Measurements from ENCODE around the gene IGSF9B.

The IGSF9B gene

DNA sequence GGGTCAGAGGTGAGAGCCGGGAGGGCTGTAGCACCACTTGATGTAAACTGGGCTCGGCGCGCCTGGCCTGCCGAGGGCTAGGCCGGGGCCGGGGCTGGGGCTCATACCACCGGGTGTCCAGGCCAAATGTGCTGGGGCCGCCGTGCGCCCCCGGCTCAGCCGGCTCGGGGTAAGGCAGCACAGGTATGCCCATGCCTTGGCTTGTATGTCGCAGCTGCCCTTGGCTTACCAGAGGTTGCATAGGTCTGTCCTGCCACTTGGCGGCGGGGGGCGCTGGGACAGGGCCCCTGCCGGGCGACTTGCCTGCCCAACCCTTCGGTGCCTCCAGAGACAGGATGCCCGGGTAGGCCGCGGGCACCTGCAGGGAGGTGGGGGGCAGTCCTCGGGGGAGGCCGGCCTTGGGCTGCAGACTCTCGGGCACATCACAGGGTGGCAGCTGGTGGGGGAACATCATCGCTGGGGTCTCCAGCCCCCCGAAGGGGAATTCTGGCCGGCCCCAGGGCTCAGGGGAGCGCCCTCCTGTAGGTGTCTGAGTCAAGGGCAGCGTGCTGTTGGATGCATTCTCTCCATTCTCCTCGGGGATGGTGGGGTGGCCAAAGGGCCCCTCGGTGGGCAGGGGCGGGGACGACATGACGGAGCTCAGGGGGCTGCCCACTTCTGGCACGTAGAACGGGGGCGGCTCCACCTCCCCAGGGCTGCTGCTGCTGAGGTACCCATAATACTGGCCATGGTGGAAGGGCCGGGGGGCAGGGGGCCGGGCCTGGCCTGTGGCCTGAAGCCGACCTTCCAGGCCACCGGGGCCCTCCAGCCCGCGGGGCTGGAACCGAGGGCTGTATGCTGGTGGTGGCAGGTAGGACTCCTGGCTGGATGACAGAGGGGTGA is 36.4 kb downstream of the IGSF9B start:
- H2AFZ ChIP-seq: no peak overlapping the region
- TF ChIP-seq, protein P1, sequence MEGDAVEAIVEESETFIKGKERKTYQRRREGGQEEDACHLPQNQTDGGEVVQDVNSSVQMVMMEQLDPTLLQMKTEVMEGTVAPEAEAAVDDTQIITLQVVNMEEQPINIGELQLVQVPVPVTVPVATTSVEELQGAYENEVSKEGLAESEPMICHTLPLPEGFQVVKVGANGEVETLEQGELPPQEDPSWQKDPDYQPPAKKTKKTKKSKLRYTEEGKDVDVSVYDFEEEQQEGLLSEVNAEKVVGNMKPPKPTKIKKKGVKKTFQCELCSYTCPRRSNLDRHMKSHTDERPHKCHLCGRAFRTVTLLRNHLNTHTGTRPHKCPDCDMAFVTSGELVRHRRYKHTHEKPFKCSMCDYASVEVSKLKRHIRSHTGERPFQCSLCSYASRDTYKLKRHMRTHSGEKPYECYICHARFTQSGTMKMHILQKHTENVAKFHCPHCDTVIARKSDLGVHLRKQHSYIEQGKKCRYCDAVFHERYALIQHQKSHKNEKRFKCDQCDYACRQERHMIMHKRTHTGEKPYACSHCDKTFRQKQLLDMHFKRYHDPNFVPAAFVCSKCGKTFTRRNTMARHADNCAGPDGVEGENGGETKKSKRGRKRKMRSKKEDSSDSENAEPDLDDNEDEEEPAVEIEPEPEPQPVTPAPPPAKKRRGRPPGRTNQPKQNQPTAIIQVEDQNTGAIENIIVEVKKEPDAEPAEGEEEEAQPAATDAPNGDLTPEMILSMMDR (IDR thresholded peaks at IDR 0.05): no peak
- H3K9ac ChIP-seq: no peak overlapping the region
- H3K27ac ChIP-seq: no peak overlapping the region
- no peaks in the 10 kb centered on the region for H3K4me1 ChIP-seq
- no peaks in the 10 kb centered on the region for H3K36me3 ChIP-seq (ENCODE audit: control insufficient read depth, insufficient read depth, low read length)
- no peak overlapping the region for H3K4me3 ChIP-seq (ENCODE audit: low read depth, low read length)
- H3K79me2 ChIP-seq: no peaks in the 10 kb centered on the region
- H3K9me3 ChIP-seq (ENCODE audit: control insufficient read depth, low read length): no peaks in the 10 kb centered on the region
- H3K27me3 ChIP-seq (ENCODE audit: control insufficient read depth, insufficient read depth, low read length): no peaks in the 10 kb centered on the region
- no peak overlapping the region for H3K4me2 ChIP-seq (ENCODE audit: low read length)

DNA sequence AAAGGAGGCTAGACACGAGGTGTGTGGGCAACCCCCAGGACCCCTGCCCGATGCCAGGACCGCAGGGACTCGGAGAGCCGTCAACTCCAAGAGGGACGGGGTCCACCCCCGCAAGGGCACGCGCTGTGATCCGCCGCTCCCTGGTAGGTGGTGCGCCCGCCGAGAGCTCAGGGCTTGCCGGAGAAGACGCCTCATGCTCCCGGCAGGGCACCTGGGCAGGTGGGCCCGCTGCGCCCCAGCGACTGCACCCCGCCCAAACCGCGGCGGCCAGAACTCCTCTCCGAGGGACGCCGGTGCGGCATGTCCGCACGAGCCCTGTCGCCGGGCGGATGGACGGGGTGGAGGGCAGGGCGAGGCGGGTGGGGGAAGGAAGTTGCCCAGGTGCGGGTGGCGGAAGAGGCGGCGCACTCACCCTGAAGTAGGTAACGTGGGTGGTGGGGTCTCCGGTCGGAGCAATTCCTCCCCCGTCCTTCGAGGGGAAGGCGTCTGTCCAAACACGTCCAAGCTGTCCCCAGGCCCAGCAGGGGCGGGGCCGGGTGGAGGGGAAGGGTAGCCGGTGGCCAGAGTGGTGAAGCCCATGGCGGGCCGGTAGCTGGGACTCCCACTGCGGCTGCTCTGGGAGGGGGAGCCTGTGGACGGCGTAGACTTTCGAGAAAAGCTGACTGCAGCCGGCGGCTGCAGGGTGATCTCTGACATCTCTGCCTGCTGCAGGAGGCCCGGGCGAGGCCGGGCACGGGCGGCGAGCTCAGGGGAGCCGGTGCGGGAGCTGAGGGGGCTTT is 37.2 kb downstream of the IGSF9B start:
- no peak overlapping the region for H3K4me3 ChIP-seq (ENCODE audit: low read depth, low read length)
- H3K27ac ChIP-seq: no peak overlapping the region
- no peak overlapping the region for H3K4me2 ChIP-seq (ENCODE audit: low read length)
- TF ChIP-seq, protein P1 (IDR thresholded peaks at IDR 0.05): no peak
- H3K9me3 ChIP-seq (ENCODE audit: control insufficient read depth, low read length): no peaks in the 10 kb centered on the region
- H3K79me2 ChIP-seq: no peaks in the 10 kb centered on the region
- H3K27me3 ChIP-seq (ENCODE audit: control insufficient read depth, insufficient read depth, low read length): no peaks in the 10 kb centered on the region
- H3K9ac ChIP-seq: no peak overlapping the region
- no peaks in the 10 kb centered on the region for H3K36me3 ChIP-seq (ENCODE audit: control insufficient read depth, insufficient read depth, low read length)
- H3K4me1 ChIP-seq: no peaks in the 10 kb centered on the region
- no peak overlapping the region for H2AFZ ChIP-seq

GRCh38 chr11:133918608-133919260 is 38.0 kb downstream of the IGSF9B start:
- Histone ChIP-seq H3K27ac (no peak overlapping the region), H3K4me1 (no peaks in the 10 kb centered on the region), H3K9me3 (ENCODE audit: control insufficient read depth, low read length) (no peaks in the 10 kb centered on the region), H3K4me2 (ENCODE audit: low read length) (no peak overlapping the region), H3K36me3 (ENCODE audit: control insufficient read depth, insufficient read depth, low read length) (no peaks in the 10 kb centered on the region), H3K4me3 (ENCODE audit: low read depth, low read length) (no peak overlapping the region), H3K79me2 (no peaks in the 10 kb centered on the region), H3K9ac (no peak overlapping the region), H2AFZ (no peak overlapping the region), H3K27me3 (ENCODE audit: control insufficient read depth, insufficient read depth, low read length) (no peaks in the 10 kb centered on the region)
- TF ChIP-seq, protein P1 (IDR thresholded peaks at IDR 0.05): no peak

DNA sequence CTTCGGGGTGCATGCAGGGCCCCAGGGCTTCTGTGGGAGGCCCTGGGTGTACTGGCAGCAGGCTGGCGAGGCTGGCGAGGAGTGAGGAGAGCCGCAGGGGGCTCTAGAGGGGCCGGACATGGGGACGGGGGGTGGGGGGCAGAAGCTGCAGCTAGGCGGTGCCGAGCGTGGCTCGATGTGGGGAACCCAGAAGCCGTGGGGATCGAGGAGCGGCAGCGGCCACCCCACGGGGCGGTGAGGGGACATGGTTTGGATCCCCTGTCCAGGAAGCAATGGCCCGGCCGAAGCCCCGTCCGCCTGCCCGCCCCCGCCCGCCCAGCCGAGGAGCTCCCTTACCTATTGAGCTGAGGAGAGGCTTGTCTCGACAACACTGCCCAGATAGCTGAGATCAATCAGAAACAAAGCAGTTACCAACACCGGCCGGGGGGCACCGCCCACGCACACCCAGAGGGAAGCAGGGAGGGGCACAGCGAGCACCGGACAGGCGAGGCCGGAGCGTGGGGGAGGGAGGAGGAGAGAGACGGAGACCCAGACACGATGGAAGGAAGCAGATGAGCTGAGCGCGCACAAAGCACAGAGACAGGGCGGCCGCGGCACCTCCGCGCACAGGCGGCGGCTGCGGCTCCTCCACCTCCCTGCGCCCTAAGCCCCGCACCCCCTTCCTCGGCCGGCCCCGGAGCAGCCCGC is 38.7 kb downstream of the IGSF9B start:
- H3K27me3 ChIP-seq (ENCODE audit: control insufficient read depth, insufficient read depth, low read length): no peaks in the 10 kb centered on the region
- no peak overlapping the region for H3K4me2 ChIP-seq (ENCODE audit: low read length)
- H3K36me3 ChIP-seq (ENCODE audit: control insufficient read depth, insufficient read depth, low read length): no peaks in the 10 kb centered on the region
- H3K9me3 ChIP-seq (ENCODE audit: control insufficient read depth, low read length): no peaks in the 10 kb centered on the region
- no peaks in the 10 kb centered on the region for H3K4me1 ChIP-seq
- no peak overlapping the region for H2AFZ ChIP-seq
- H3K9ac ChIP-seq: no peak overlapping the region
- H3K27ac ChIP-seq: no peak overlapping the region
- TF ChIP-seq, protein P1 (IDR thresholded peaks at IDR 0.05): no peak
- no peak overlapping the region for H3K4me3 ChIP-seq (ENCODE audit: low read depth, low read length)
- no peaks in the 10 kb centered on the region for H3K79me2 ChIP-seq
